IMR-90 (cell line): ENCODE data around the gene MAGI2.

Experiments
- CEBPB ChIP-seq: IDR thresholded peaks from 2 replicates; pipeline ENCODE4 v1.6.1; 2012; ENCODE audit warnings: low read depth, low read length, improper control_type of control experiment
- CHD1 ChIP-seq: IDR thresholded peaks from 2 replicates; pipeline ENCODE4 v1.6.1; 2012; ENCODE audit warnings: low read depth, low read length, improper control_type of control experiment
- CTCF ChIP-seq: conservative IDR thresholded peaks from 2 replicates; pipeline ENCODE4 v1.5.1; 2012; ENCODE audit warnings: mild to moderate bottlenecking, low read depth, low read length, improper control_type of control experiment
- ELK1 ChIP-seq: fragments of 150-350 bp; IDR thresholded peaks from 2 replicates; pipeline ENCODE4 v1.6.1; 2016; ENCODE audit warnings: low read depth, mild to moderate bottlenecking, low read length, moderate library complexity, borderline replicate concordance
- MAZ ChIP-seq: IDR thresholded peaks from 2 replicates; pipeline ENCODE4 v1.6.1; 2012; ENCODE audit warnings: low read depth, mild to moderate bottlenecking, low read length, improper control_type of control experiment, moderate library complexity, borderline replicate concordance
- MXI1 ChIP-seq: IDR thresholded peaks from 2 replicates; pipeline ENCODE4 v1.6.1; 2012; ENCODE audit warnings: low read depth, mild to moderate bottlenecking, low read length, moderate library complexity, borderline replicate concordance
- NFE2L2 ChIP-seq: fragments of 150-350 bp; IDR thresholded peaks from 2 replicates; pipeline ENCODE4 v1.6.1; 2016; ENCODE audit warnings: low read depth, mild to moderate bottlenecking, low read length
- POLR2A ChIP-seq: IDR thresholded peaks from 2 replicates; pipeline ENCODE4 v1.6.1; 2012; ENCODE audit warnings: mild to moderate bottlenecking, low read depth, low read length
- RAD21 ChIP-seq: IDR thresholded peaks from 2 replicates; pipeline ENCODE4 v1.6.1; 2012; ENCODE audit warnings: low read length, improper control_type of control experiment
- RFX5 ChIP-seq: IDR thresholded peaks from 2 replicates; pipeline ENCODE4 v1.8.0; 2012; ENCODE audit warnings: low read depth, mild to moderate bottlenecking, low read length, moderate library complexity
- SMC3 ChIP-seq: fragments of 150-350 bp; IDR thresholded peaks from 2 replicates; pipeline ENCODE4 v1.6.1; 2016; ENCODE audit warnings: low read depth, mild to moderate bottlenecking, antibody characterized with exemption, low read length, moderate library complexity
- USF2 ChIP-seq: fragments of 150-350 bp; IDR thresholded peaks from 2 replicates; pipeline ENCODE4 v1.6.1; 2017; ENCODE audit warnings: mild to moderate bottlenecking, antibody characterized with exemption, low read length, low read depth

GRCh38 chr7:78072201-78072590 lies 1381.3 kb downstream of the MAGI2 start:
- TF ChIP-seq CTCF (no peak), NFE2L2 (no peak), MAZ (no peak), SMC3 (no peak), POLR2A (no peak), CHD1 (no peak), RAD21 (no peak), RFX5 (no peak), USF2 (no peak), CEBPB (no peak), MXI1 (no peak), ELK1 (no peak)
